WERI-Rb-1 (cell line): ENCODE data around the gene FNDC1.

Experiments used
- DNase-seq: peaks from one replicate; pipeline ENCODE4 v3.0.0-alpha.2; 2020
- H3K27ac ChIP-seq: fragments of 250-450 bp; sonication (Bioruptor Pico); 2 replicates; pipeline ENCODE4 v1.5.1; 2020; ENCODE audit warnings: mild to moderate bottlenecking, moderate library complexity
- H3K27me3 ChIP-seq: fragments of 250-450 bp; sonication (Bioruptor Pico); 2 replicates; pipeline ENCODE4 v1.5.1; 2021; ENCODE audit warnings: mild to moderate bottlenecking, low read depth, moderate library complexity; ENCODE audit not compliant: insufficient read depth, severe bottlenecking
- H3K36me3 ChIP-seq: fragments of 250-450 bp; sonication (Bioruptor Pico); 2 replicates; pipeline ENCODE4 v1.5.1; 2020; ENCODE audit warnings: mild to moderate bottlenecking, moderate library complexity
- H3K4me3 ChIP-seq: 2 replicates; pipeline ENCODE4 v1.5.1; 2011; ENCODE audit warnings: low read depth, mild to moderate bottlenecking, control low read depth, low read length
- H3K9me3 ChIP-seq: fragments of 250-450 bp; sonication (Bioruptor Pico); 2 replicates; pipeline ENCODE4 v1.5.1; 2021; ENCODE audit warnings: mild to moderate bottlenecking, moderate library complexity; ENCODE audit not compliant: severe bottlenecking
- TF ChIP-seq, protein P1 (sequence below): IDR thresholded peaks from 2 replicates; pipeline ENCODE4 v1.5.1; 2011; ENCODE audit warnings: low read depth, mild to moderate bottlenecking, control low read depth, inconsistent platforms, low read length

Gene FNDC1

DNA sequence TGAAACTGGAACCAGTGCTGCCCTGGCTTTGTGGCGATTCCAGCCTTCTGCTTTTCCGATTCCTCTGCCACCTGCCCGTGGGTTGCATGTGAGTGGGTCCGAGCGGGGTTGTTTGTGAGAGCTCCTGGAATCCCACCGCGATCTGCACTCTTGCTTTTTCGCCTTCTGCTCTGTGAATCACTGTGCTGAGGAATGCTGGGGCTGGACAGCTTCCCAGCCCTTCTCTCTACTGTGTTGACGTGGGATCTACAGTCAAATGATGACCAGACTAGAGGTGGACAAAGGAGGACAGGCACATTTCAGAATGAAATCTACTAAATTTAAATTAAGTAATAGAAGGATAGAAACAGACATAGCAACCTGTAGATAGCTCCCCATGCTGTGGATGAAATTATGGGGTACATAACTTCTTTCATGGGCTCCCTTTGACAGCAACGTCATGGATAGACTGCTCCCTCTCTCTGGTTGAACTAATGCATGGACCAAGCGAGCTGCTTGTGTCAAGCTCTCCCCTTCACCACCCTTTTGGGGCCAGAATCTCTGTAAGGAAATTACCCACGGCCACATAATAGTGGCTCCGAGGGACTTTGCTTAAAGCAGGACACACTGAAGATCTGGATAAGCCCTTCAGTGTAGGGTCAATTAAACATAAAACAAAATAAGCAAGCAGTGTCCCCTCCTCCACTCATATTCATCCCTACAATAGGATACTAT is 2.0 kb downstream of the FNDC1 start:
- DNase-seq = no peak
- no peak overlapping the region for H3K4me3 ChIP-seq
- H3K27ac ChIP-seq = no peak overlapping the region
- H3K36me3 ChIP-seq = no peaks in the 10 kb centered on the region
- H3K9me3 ChIP-seq = peaks cover 2% of the 10 kb centered on the region
- peaks cover 62% of the 10 kb centered on the region for H3K27me3 ChIP-seq
- TF ChIP-seq, protein P1, sequence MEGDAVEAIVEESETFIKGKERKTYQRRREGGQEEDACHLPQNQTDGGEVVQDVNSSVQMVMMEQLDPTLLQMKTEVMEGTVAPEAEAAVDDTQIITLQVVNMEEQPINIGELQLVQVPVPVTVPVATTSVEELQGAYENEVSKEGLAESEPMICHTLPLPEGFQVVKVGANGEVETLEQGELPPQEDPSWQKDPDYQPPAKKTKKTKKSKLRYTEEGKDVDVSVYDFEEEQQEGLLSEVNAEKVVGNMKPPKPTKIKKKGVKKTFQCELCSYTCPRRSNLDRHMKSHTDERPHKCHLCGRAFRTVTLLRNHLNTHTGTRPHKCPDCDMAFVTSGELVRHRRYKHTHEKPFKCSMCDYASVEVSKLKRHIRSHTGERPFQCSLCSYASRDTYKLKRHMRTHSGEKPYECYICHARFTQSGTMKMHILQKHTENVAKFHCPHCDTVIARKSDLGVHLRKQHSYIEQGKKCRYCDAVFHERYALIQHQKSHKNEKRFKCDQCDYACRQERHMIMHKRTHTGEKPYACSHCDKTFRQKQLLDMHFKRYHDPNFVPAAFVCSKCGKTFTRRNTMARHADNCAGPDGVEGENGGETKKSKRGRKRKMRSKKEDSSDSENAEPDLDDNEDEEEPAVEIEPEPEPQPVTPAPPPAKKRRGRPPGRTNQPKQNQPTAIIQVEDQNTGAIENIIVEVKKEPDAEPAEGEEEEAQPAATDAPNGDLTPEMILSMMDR = no peak

DNA sequence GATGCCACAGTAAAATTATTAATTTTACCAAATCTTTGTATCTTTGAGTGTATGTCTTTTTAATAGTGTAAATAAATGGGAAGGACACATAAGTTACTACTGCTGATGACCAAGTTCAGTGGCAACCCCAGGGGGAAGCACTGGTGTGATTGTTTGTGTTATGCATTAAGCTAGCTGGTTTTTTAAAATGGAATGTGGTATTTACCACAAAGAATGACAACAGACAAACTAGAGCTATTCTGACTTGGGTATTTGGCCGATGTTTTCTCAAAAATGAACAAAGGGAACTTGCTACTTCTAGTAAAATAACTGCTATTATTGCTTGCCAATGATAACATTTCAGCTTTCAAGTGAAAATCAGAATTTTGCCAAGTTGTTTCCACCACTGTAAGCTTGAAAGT is 2.9 kb downstream of the FNDC1 start:
- H3K36me3 ChIP-seq = no peaks in the 10 kb centered on the region
- peaks cover 71% of the 10 kb centered on the region for H3K27me3 ChIP-seq
- TF ChIP-seq, protein P1 = no peak
- H3K27ac ChIP-seq = no peak overlapping the region
- H3K9me3 ChIP-seq = peaks cover 2% of the 10 kb centered on the region
- no peak for DNase-seq
- H3K4me3 ChIP-seq = no peak overlapping the region

DNA sequence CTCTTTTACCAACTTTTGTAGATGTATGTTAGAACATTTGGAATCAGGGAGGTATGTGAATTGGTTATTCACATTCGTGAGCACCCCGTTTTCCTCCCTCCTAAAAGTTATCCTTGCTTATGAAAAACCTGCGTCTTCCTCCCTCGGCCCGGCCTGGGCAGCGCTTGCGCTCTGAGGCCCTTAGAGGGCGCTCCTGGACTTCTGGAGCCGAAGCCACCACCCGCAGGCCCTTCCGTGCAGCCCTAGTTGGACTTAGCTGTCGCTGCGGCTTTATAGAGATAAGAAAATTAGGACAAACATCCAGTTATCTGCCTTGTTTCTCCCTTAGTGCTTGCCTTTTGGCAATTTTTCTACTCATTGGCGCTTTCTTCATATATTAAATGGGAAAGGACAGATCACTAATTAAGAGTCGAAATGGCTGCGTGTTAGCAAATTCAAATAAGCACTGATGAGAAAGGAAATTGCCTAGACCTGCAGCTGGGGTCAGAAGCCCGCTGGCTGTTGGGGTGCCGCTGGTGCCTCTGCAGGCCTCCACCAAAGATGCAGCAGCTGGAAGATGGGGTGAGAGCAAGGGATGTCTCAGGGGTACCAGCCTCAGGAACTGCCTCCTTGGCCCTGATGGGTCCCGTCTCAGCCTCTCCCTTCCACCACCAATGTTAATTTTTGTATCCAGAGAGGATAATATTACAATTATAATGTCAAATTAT is 5.2 kb downstream of the FNDC1 start:
- H3K4me3 ChIP-seq = no peak overlapping the region
- H3K27ac ChIP-seq = no peak overlapping the region
- peaks cover 84% of the 10 kb centered on the region for H3K27me3 ChIP-seq
- TF ChIP-seq, protein P1 = peak; percentile 90
- DNase-seq = peak; percentile 70
- no peaks in the 10 kb centered on the region for H3K36me3 ChIP-seq
- H3K9me3 ChIP-seq = peaks cover 2% of the 10 kb centered on the region

DNA sequence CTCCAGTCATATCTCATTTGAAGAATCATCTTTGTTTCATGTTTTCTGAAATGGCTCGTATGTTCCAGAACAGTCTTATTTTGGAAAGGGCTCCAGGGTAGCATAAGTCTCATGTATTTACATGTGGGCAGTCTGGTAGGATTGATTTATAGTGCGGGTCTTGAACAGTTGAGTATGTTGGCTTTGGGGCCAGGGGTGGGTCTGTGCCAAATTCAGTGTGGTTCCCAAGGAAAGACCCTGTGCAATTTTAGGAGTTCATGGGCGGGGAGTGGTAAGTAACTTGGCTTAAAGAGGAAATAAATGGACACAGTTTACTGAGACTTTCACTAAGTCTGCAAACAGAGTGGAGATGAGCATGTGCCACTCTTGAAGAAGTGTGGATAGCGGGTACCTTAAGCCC is 7.7 kb downstream of the FNDC1 start:
- TF ChIP-seq, protein P1 = no peak
- peaks cover 79% of the 10 kb centered on the region for H3K27me3 ChIP-seq
- no peak for DNase-seq
- no peaks in the 10 kb centered on the region for H3K36me3 ChIP-seq
- H3K9me3 ChIP-seq = no peaks in the 10 kb centered on the region
- no peak overlapping the region for H3K4me3 ChIP-seq
- H3K27ac ChIP-seq = no peak overlapping the region

DNA sequence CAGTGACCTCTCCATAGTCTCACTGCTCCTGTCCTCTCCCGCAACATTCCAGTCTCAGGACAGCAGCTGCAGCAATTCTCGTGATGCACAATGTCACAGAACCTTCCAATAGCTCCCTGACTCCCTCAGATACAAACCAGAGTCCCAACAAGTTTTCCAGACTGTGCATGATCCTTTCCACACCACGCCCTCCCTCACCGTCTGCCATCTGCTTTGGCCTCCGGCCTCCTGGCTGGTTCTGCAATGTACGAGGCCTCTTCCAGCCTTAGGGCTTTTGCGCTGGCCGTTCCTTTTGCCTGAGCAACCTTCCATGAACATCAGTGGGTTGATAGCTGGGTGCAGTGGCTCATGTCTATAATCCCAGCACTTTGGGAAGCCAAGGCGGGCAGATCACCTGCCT is 9.6 kb downstream of the FNDC1 start:
- no peaks in the 10 kb centered on the region for H3K36me3 ChIP-seq
- peaks cover 67% of the 10 kb centered on the region for H3K27me3 ChIP-seq
- no peaks in the 10 kb centered on the region for H3K9me3 ChIP-seq
- DNase-seq = no peak
- TF ChIP-seq, protein P1 = no peak
- no peak overlapping the region for H3K27ac ChIP-seq
- no peak overlapping the region for H3K4me3 ChIP-seq
